ENCODE results near the gene AMER2.

DNA sequence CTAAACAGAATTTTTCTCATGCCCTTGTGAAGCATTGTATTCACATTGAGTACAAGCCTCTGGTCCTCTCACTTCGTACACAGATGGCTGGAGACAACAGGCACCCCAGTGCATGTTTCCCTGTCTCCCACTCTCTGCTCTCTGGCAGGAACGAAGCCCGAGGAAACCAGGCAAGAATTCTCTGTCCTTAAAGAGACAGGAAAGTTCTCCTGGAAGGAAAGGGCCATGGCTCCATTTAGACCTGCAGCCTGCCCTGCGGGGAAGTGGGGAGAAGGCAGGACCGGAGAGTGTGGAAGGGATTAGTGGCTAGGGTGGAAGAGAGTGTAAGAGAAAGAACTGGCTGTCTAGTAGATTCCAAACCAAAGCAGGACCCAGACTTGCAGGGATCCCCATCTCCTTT lies 15.5 kb upstream of the AMER2 start:
- TF ChIP-seq CTCF (IDR thresholded peaks at IDR 0.05; ENCODE audit: low read length) (no peak), EZH2 (optimal IDR thresholded peaks at IDR 0.05; ENCODE audit: low read depth, low read length) (no peak)

All from MM.1S (cell line).